Pancreas (tissue), 10 donors: ENCODE data around the gene ATG9B. TPM values are rescaled to one million over a fixed set of nuclear protein-coding genes. Genes with fewer than 3 reads are reported as not detected.

Experiments used
- ATAC-seq, 4 donors: fragments of 200-7000 bp; cut with Tn5 transposase; one replicate each; pipeline versions ENCODE4 v1.8.0 to v1.9.1; 2020; ENCODE audit warnings: mild to moderate bottlenecking in 4 of 4, moderate library complexity in 4 of 4
- DNase-seq, 6 donors: peaks; one replicate each; pipeline ENCODE4 v3.0.0-alpha.2; 2020
- FAIRE-seq: peaks from 2 replicates; lab custom pipeline; 2012; peaks lifted over from hg19 to GRCh38; lab: Jason Lieb, UNC
- H3K27ac ChIP-seq, 4 donors: fragments of 200-600 bp; sonication (generic); 1 replicate in 3 of 4; 2 replicates in 1 of 4; pipeline versions ENCODE4 v1.5.0 to v1.8.0; 2020
- H3K27me3 ChIP-seq, 4 donors: fragments of 200-600 bp; one replicate each; pipeline ENCODE4 v1.8.0; 2021
- H3K36me3 ChIP-seq, 3 donors: fragments of 200-600 bp; sonication (generic) in 1 of 3; one replicate each; pipeline versions ENCODE4 v1.5.0 to v1.8.0; 2020 to 2021
- H3K4me1 ChIP-seq, 3 donors: fragments of 200-600 bp; one replicate each; pipeline ENCODE4 v1.8.0; 2021
- H3K4me3 ChIP-seq, 4 donors: fragments of 200-600 bp; sonication (generic) in 2 of 4; one replicate each; pipeline versions ENCODE4 v1.5.0 to v1.8.0; 2020 to 2021
- H3K9me3 ChIP-seq, 4 donors: fragments of 200-600 bp; one replicate each; pipeline ENCODE4 v1.8.0; 2021
- CTCF ChIP-seq, 4 donors: fragments of 200-600 bp; sonication (generic) in 3 of 4; IDR thresholded peaks; one replicate each; pipeline versions ENCODE4 v1.5.0 to v1.8.0; 2021; ENCODE audit warnings: antibody characterized with exemption in 4 of 4
- WGBS, 2 donors: extraction: QIAGEN DNeasy Blood & Tissue Kit; methylation state at CpG; one replicate each; pipeline ENCODE4 v1.1.7; 2013; 5-methylcytosine and 5-hydroxymethylcytosine counted together
- intact Hi-C, 3 donors: fragments of 100-400 bp; cut with DNase I; formaldehyde crosslinking; loops; one replicate each; pipeline versions ENCODE4 v1.11.1 to v1.14.2; 2022
- polyA plus RNA-seq, 2 donors: library from polyadenylated mRNA; stranded (reverse); fragments of 200-250 nt; gene quantifications; one replicate each; pipeline ENCODE4 v1.2.3, GENCODE V29; 2013
- total RNA-seq, 6 donors: library from RNA; stranded (reverse); fragmentation: NEBNext Ultra II Directional in 4 of 6; extraction: Animal tissue kit (Norgen Biotek cat#: 25700) in 4 of 6; gene quantifications; one replicate each; pipeline versions ENCODE4 v1.2.1 to v1.2.4, GENCODE V29; 2021 to 2023
- donor health status: healthy with polysubstance abuse.
- donor health status: DM: no; HTN: no; CAD: no; lungs with moderate emphysema.
- donor health status: DM: no; HTN: no; CAD: no.
- donor health status: control.
- donor health status: control.
- donor health status: Bipolar disorder and iron deficiency.
- donor health status: DM: yes; HTN: yes; CAD: no.
- donor health status: DM: no; HTN: no; CAD: no.
- donor health status: DM: no; HTN: no; CAD: no.
- donor health status: DM: yes; HTN: yes; CAD: no.

Gene ATG9B
- total and polyA plus RNA-seq, 8 donors = 0.06 to 1.5 (median 0.28) TPM; not detected in 1

- ATAC-seq = no peak
- WGBS, 2 donors = 74 to 75% methylated on average over 12 of the region's 12 CpGs
- intact Hi-C loops = loop anchor here in 1 of 3 donors (10.0 kb wide), 1 partner anchor 96 kb away; no protein-coding TSS in a partner anchor
- Histone ChIP-seq H3K36me3 (no peaks in the 10 kb centered on the region), H3K9me3 (no peaks in the 10 kb centered on the region), H3K27me3 (peaks cover 0 to 6% (median 0%) of the 10 kb centered on the region in 4 donors), H3K27ac (no peak within 1 kb of the TSS), H3K4me1 (no peaks in the 10 kb centered on the region), H3K4me3 (no peak within 1 kb of the TSS)
- FAIRE-seq = no peak
- DNase-seq = peak in 2 of 6 donors; percentile 4 to 18
- TF ChIP-seq CTCF (IDR thresholded peaks at IDR 0.05) = no peak
These were observed 33.7 kb downstream of the ATG9B start, which contains the start of gene NOS3 for GRCh38 chr7:150990416-150991186. TSS of gene NOS3 (plus strand) at chr7:150991017. CDS start at chr7:150993804, 2,787 bp downstream.

GRCh38 chr7:150989456-150989855, 34.8 kb downstream of the ATG9B start:
- FAIRE-seq = no peak
- WGBS, 2 donors = 47 to 49% methylated on average over 5 to 7 of the region's 7 CpGs
- no peaks in the 10 kb centered on the region for H3K9me3 ChIP-seq
- no peak overlapping the region for H3K27ac ChIP-seq
- H3K4me3 ChIP-seq = no peak overlapping the region
- intact Hi-C loops = loop anchor here in 2 of 3 donors (5.0 kb wide), 1 partner anchor 92 kb away; no protein-coding TSS in a partner anchor
- no peaks in the 10 kb centered on the region for H3K4me1 ChIP-seq
- no peaks in the 10 kb centered on the region for H3K36me3 ChIP-seq
- ATAC-seq = no peak
- peaks cover 0 to 12% (median 0%) of the 10 kb centered on the region in 4 donors for H3K27me3 ChIP-seq
- TF ChIP-seq CTCF (IDR thresholded peaks at IDR 0.05) = no peak
- peak in 2 of 6 donors; percentile 6 to 37 for DNase-seq

GRCh38 chr7:150988230-150989226, 35.8 kb downstream of the ATG9B start:
- H3K4me1 ChIP-seq = no peaks in the 10 kb centered on the region
- TF ChIP-seq CTCF (IDR thresholded peaks at IDR 0.05) = peak; percentile 67 to 72 (median 70)
- ATAC-seq = peak; percentile 36 to 67 (median 56)
- no peak for FAIRE-seq
- H3K36me3 ChIP-seq = no peaks in the 10 kb centered on the region
- peaks cover 0 to 12% (median 0%) of the 10 kb centered on the region in 4 donors for H3K27me3 ChIP-seq
- H3K9me3 ChIP-seq = no peaks in the 10 kb centered on the region
- intact Hi-C loops = loop anchor here in 2 of 3 donors (5.0 kb wide), 1 partner anchor 91 kb away; no protein-coding TSS in a partner anchor
- DNase-seq = peak in 3 of 6 donors; percentile 45 to 59 (median 49)
- H3K4me3 ChIP-seq = no peak overlapping the region
- WGBS, 2 donors = 16 to 20% methylated on average over 31 of the region's 31 CpGs
- no peak overlapping the region for H3K27ac ChIP-seq

GRCh38 chr7:150986556-150986955, 37.7 kb downstream of the ATG9B start:
- no peak for TF ChIP-seq CTCF (IDR thresholded peaks at IDR 0.05)
- Histone ChIP-seq H3K4me3 (no peak overlapping the region), H3K4me1 (no peaks in the 10 kb centered on the region), H3K36me3 (no peaks in the 10 kb centered on the region), H3K27me3 (peaks cover 0 to 12% (median 0%) of the 10 kb centered on the region in 4 donors), H3K9me3 (no peaks in the 10 kb centered on the region), H3K27ac (no peak overlapping the region)
- peak in 2 of 6 donors; percentile 11 to 29 for DNase-seq
- 49 to 57% methylated on average over 5 of the region's 5 CpGs for WGBS, 2 donors
- no peak for FAIRE-seq
- ATAC-seq = no peak
- intact Hi-C loops = loop anchor here in 2 of 3 donors (5.0 kb wide), 1 partner anchor 89 kb away; no protein-coding TSS in a partner anchor
